Limb (tissue), 2 donors: Measurements from ENCODE around the gene CAPN3.
A peak's percentile ranks its signal among the peaks of the same experiment; 100 is the strongest.

ENCODE experiments used
- DNase-seq, 2 donors: peaks; one replicate each; pipeline ENCODE4 v3.0.0-alpha.2; 2016; ENCODE audit errors: extremely low spot score in 2 of 2

The CAPN3 gene

GRCh38 chr15:42356851-42357250, 2.5 kb upstream of the CAPN3 start:
- DNase-seq, result no peak

GRCh38 chr15:42358141-42358540, 1.2 kb upstream of the CAPN3 start:
- no peak for DNase-seq

GRCh38 chr15:42359985-42360384, 684 bp downstream of the CAPN3 start:
- no peak for DNase-seq

GRCh38 chr15:42360535-42361112, 1.3 kb downstream of the CAPN3 start:
- DNase-seq, result no peak

- DNase-seq, result no peak
These were observed 4.2 kb downstream of the CAPN3 start for GRCh38 chr15:42363487-42363886.

GRCh38 chr15:42363942-42364341, 4.6 kb downstream of the CAPN3 start:
- no peak for DNase-seq

- DNase-seq, result no peak
These were observed 5.2 kb downstream of the CAPN3 start for GRCh38 chr15:42364529-42364928.

- no peak for DNase-seq
These were observed 6.7 kb downstream of the CAPN3 start for GRCh38 chr15:42365921-42366550.

- DNase-seq, result no peak
These were observed 7.7 kb downstream of the CAPN3 start for GRCh38 chr15:42367041-42367440.

- DNase-seq, result no peak
These were observed 8.8 kb downstream of the CAPN3 start for GRCh38 chr15:42368096-42368495.

GRCh38 chr15:42371096-42371495, 11.8 kb downstream of the CAPN3 start:
- DNase-seq, result no peak

- no peak for DNase-seq
These were observed 14.0 kb downstream of the CAPN3 start for GRCh38 chr15:42373274-42373673.

- no peak for DNase-seq
These were observed 14.6 kb downstream of the CAPN3 start for GRCh38 chr15:42373936-42374335.

GRCh38 chr15:42374810-42375209, 15.5 kb downstream of the CAPN3 start:
- no peak for DNase-seq

- no peak for DNase-seq
These were observed 16.0 kb downstream of the CAPN3 start for GRCh38 chr15:42375252-42375651.

- DNase-seq, result no peak
These were observed 16.6 kb downstream of the CAPN3 start for GRCh38 chr15:42375941-42376340.

GRCh38 chr15:42378011-42378410, 18.7 kb downstream of the CAPN3 start:
- no peak for DNase-seq

- DNase-seq, result no peak
These were observed 25.3 kb downstream of the CAPN3 start for GRCh38 chr15:42384597-42384996.

GRCh38 chr15:42385206-42385979, 26.1 kb downstream of the CAPN3 start:
- peak in 1 of 2 donors; percentile 44 for DNase-seq

GRCh38 chr15:42385980-42386700, 26.8 kb downstream of the CAPN3 start:
- DNase-seq, result no peak

- DNase-seq, result no peak
These were observed 28.3 kb downstream of the CAPN3 start for GRCh38 chr15:42387603-42388002.
